Measurements from ENCODE around the gene PPEF1. TPM values are rescaled to one million over a fixed set of nuclear protein-coding genes. Genes with fewer than 3 reads are reported as not detected.

The PPEF1 gene
- total and polyA plus RNA-seq, 2 of the 8 experiments (the other 6 are each of a cell fraction or from before 2014, with no cell fraction given) = 0.08 to 0.30 TPM

GRCh38 chrX:18757956-18758932 lies 50.8 kb downstream of the PPEF1 start (continued):
- TF ChIP-seq, protein P1, sequence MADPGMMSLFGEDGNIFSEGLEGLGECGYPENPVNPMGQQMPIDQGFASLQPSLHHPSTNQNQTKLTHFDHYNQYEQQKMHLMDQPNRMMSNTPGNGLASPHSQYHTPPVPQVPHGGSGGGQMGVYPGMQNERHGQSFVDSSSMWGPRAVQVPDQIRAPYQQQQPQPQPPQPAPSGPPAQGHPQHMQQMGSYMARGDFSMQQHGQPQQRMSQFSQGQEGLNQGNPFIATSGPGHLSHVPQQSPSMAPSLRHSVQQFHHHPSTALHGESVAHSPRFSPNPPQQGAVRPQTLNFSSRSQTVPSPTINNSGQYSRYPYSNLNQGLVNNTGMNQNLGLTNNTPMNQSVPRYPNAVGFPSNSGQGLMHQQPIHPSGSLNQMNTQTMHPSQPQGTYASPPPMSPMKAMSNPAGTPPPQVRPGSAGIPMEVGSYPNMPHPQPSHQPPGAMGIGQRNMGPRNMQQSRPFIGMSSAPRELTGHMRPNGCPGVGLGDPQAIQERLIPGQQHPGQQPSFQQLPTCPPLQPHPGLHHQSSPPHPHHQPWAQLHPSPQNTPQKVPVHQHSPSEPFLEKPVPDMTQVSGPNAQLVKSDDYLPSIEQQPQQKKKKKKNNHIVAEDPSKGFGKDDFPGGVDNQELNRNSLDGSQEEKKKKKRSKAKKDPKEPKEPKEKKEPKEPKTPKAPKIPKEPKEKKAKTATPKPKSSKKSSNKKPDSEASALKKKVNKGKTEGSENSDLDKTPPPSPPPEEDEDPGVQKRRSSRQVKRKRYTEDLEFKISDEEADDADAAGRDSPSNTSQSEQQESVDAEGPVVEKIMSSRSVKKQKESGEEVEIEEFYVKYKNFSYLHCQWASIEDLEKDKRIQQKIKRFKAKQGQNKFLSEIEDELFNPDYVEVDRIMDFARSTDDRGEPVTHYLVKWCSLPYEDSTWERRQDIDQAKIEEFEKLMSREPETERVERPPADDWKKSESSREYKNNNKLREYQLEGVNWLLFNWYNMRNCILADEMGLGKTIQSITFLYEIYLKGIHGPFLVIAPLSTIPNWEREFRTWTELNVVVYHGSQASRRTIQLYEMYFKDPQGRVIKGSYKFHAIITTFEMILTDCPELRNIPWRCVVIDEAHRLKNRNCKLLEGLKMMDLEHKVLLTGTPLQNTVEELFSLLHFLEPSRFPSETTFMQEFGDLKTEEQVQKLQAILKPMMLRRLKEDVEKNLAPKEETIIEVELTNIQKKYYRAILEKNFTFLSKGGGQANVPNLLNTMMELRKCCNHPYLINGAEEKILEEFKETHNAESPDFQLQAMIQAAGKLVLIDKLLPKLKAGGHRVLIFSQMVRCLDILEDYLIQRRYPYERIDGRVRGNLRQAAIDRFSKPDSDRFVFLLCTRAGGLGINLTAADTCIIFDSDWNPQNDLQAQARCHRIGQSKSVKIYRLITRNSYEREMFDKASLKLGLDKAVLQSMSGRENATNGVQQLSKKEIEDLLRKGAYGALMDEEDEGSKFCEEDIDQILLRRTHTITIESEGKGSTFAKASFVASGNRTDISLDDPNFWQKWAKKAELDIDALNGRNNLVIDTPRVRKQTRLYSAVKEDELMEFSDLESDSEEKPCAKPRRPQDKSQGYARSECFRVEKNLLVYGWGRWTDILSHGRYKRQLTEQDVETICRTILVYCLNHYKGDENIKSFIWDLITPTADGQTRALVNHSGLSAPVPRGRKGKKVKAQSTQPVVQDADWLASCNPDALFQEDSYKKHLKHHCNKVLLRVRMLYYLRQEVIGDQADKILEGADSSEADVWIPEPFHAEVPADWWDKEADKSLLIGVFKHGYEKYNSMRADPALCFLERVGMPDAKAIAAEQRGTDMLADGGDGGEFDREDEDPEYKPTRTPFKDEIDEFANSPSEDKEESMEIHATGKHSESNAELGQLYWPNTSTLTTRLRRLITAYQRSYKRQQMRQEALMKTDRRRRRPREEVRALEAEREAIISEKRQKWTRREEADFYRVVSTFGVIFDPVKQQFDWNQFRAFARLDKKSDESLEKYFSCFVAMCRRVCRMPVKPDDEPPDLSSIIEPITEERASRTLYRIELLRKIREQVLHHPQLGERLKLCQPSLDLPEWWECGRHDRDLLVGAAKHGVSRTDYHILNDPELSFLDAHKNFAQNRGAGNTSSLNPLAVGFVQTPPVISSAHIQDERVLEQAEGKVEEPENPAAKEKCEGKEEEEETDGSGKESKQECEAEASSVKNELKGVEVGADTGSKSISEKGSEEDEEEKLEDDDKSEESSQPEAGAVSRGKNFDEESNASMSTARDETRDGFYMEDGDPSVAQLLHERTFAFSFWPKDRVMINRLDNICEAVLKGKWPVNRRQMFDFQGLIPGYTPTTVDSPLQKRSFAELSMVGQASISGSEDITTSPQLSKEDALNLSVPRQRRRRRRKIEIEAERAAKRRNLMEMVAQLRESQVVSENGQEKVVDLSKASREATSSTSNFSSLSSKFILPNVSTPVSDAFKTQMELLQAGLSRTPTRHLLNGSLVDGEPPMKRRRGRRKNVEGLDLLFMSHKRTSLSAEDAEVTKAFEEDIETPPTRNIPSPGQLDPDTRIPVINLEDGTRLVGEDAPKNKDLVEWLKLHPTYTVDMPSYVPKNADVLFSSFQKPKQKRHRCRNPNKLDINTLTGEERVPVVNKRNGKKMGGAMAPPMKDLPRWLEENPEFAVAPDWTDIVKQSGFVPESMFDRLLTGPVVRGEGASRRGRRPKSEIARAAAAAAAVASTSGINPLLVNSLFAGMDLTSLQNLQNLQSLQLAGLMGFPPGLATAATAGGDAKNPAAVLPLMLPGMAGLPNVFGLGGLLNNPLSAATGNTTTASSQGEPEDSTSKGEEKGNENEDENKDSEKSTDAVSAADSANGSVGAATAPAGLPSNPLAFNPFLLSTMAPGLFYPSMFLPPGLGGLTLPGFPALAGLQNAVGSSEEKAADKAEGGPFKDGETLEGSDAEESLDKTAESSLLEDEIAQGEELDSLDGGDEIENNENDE (IDR thresholded peaks at IDR 0.05; ENCODE audit: insufficient replicate concordance, low read length) = no peak

Data from H1 (cell line).